IMR-90 (cell line): Measurements from ENCODE around the gene ABL1.
A peak's percentile ranks its signal among the peaks of the same experiment; 100 is the strongest.

Experiments used
- BHLHE40 ChIP-seq: fragments of 150-350 bp; IDR thresholded peaks from 2 replicates; pipeline ENCODE4 v1.6.1; 2016; ENCODE audit warnings: mild to moderate bottlenecking, low read depth, low read length
- CEBPB ChIP-seq: IDR thresholded peaks from 2 replicates; pipeline ENCODE4 v1.6.1; 2012; ENCODE audit warnings: low read depth, low read length, improper control_type of control experiment
- CHD1 ChIP-seq: IDR thresholded peaks from 2 replicates; pipeline ENCODE4 v1.6.1; 2012; ENCODE audit warnings: low read depth, low read length, improper control_type of control experiment
- FOS ChIP-seq: fragments of 150-350 bp; IDR thresholded peaks from 2 replicates; pipeline ENCODE4 v1.6.1; 2016; ENCODE audit warnings: low read depth, low read length
- MAZ ChIP-seq: IDR thresholded peaks from 2 replicates; pipeline ENCODE4 v1.6.1; 2012; ENCODE audit warnings: low read depth, mild to moderate bottlenecking, low read length, improper control_type of control experiment, moderate library complexity, borderline replicate concordance
- MXI1 ChIP-seq: IDR thresholded peaks from 2 replicates; pipeline ENCODE4 v1.6.1; 2012; ENCODE audit warnings: low read depth, mild to moderate bottlenecking, low read length, moderate library complexity, borderline replicate concordance
- POLR2A ChIP-seq: IDR thresholded peaks from 2 replicates; pipeline ENCODE4 v1.6.1; 2012; ENCODE audit warnings: mild to moderate bottlenecking, low read depth, low read length
- RAD21 ChIP-seq: IDR thresholded peaks from 2 replicates; pipeline ENCODE4 v1.6.1; 2012; ENCODE audit warnings: low read length, improper control_type of control experiment
- RCOR1 ChIP-seq: IDR thresholded peaks from 2 replicates; pipeline ENCODE4 v1.6.1; 2012; ENCODE audit warnings: mild to moderate bottlenecking, low read length, improper control_type of control experiment; ENCODE audit not compliant: insufficient replicate concordance
- RFX5 ChIP-seq: IDR thresholded peaks from 2 replicates; pipeline ENCODE4 v1.8.0; 2012; ENCODE audit warnings: low read depth, mild to moderate bottlenecking, low read length, moderate library complexity
- SMC3 ChIP-seq: fragments of 150-350 bp; IDR thresholded peaks from 2 replicates; pipeline ENCODE4 v1.6.1; 2016; ENCODE audit warnings: low read depth, mild to moderate bottlenecking, antibody characterized with exemption, low read length, moderate library complexity
- TF ChIP-seq, protein P1 (sequence below): conservative IDR thresholded peaks from 2 replicates; pipeline ENCODE4 v1.5.1; 2012; ENCODE audit warnings: mild to moderate bottlenecking, low read depth, low read length, improper control_type of control experiment
- TF ChIP-seq, protein P2 (sequence below): fragments of 150-350 bp; IDR thresholded peaks from 2 replicates; pipeline ENCODE4 v1.6.1; 2017; ENCODE audit warnings: mild to moderate bottlenecking, antibody characterized with exemption, low read length, low read depth

DNA sequence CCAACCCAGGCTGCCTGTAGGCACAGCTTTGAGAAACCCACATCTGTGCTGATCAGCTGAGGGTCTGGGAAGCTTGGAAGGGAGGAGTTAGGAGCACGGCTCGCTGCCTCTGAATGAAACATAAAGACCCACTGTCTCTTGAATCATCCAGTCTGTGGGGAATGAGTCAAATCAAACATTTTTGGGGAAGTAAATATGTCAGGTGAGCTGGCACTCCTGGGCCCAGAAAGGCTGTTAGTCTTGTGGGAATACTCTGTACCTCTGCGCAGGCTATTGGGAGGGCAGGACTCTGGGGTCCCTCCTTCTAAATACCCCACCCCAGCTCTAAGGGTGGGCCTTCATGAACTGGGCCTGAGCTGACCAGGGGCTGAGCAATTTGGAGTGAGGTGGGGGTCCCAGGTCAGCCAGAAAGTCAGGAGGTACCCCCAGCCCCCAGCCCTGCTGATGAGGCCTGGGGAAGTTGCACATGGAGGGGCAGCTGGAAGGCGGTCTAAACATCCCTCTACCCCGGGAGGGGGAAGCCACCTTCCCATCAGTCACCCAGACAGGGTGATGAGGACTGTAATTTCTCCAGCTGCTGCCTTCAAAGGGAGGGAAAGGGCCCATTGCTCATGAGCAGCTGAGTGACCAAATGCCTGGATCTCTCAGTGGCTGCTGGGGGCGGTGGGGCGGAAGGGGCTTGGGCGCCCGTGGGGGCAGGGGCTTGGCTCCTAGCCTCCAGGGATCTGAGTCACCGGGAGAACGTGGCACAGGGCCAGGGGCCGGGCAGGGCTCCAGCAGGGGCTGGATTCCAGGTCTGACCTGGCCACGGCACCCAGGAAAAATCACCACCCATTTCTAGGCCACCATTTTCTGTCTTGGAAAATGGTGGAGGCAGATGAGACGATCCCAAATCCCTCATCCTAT is 93.2 kb downstream of the ABL1 start:
- TF ChIP-seq POLR2A (no peak), BHLHE40 (no peak), RAD21 (no peak), RFX5 (no peak), MXI1 (no peak), CHD1 (no peak), FOS (peak; percentile 31; the same call in 1 of the 2 replicates), MAZ (no peak), CEBPB (no peak), SMC3 (no peak), RCOR1 (no peak)
- TF ChIP-seq, protein P1, sequence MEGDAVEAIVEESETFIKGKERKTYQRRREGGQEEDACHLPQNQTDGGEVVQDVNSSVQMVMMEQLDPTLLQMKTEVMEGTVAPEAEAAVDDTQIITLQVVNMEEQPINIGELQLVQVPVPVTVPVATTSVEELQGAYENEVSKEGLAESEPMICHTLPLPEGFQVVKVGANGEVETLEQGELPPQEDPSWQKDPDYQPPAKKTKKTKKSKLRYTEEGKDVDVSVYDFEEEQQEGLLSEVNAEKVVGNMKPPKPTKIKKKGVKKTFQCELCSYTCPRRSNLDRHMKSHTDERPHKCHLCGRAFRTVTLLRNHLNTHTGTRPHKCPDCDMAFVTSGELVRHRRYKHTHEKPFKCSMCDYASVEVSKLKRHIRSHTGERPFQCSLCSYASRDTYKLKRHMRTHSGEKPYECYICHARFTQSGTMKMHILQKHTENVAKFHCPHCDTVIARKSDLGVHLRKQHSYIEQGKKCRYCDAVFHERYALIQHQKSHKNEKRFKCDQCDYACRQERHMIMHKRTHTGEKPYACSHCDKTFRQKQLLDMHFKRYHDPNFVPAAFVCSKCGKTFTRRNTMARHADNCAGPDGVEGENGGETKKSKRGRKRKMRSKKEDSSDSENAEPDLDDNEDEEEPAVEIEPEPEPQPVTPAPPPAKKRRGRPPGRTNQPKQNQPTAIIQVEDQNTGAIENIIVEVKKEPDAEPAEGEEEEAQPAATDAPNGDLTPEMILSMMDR = no peak
- TF ChIP-seq, protein P2, sequence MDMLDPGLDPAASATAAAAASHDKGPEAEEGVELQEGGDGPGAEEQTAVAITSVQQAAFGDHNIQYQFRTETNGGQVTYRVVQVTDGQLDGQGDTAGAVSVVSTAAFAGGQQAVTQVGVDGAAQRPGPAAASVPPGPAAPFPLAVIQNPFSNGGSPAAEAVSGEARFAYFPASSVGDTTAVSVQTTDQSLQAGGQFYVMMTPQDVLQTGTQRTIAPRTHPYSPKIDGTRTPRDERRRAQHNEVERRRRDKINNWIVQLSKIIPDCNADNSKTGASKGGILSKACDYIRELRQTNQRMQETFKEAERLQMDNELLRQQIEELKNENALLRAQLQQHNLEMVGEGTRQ = no peak
